MM.1S (cell line): ENCODE data around the gene HSPE1.

ENCODE experiments used
- DNase-seq: peaks from one replicate; pipeline ENCODE4 v3.0.0-alpha.2; 2015
- H2AFZ ChIP-seq: fragments of 300-600 bp; sonication (generic); 2 replicates; pipeline ENCODE4 v1.6.0; 2016; ENCODE audit warnings: antibody characterized with exemption, low read length
- H3F3A ChIP-seq: fragments of 300-600 bp; sonication (generic); 2 replicates; pipeline ENCODE4 v1.6.1; 2016; ENCODE audit warnings: mild to moderate bottlenecking, antibody characterized with exemption, low read length, moderate library complexity, mixed read lengths; ENCODE audit not compliant: insufficient read depth
- H3K27ac ChIP-seq: fragments of 300-600 bp; sonication (generic); 2 replicates; pipeline ENCODE4 v1.5.1; 2016; ENCODE audit warnings: mild to moderate bottlenecking, low read length
- H3K27me3 ChIP-seq: fragments of 300-600 bp; sonication (generic); replicated peaks from 2 replicates; pipeline ENCODE4 v1.6.0; 2016; ENCODE audit warnings: low read length; ENCODE audit not compliant: insufficient read depth
- H3K36me3 ChIP-seq: fragments of 300-600 bp; sonication (generic); replicated peaks from 2 replicates; pipeline ENCODE4 v1.6.1; 2016; ENCODE audit warnings: mild to moderate bottlenecking, low read length, mixed read lengths; ENCODE audit not compliant: insufficient read depth
- H3K4me1 ChIP-seq: fragments of 300-600 bp; sonication (generic); 2 replicates; pipeline ENCODE4 v1.6.1; 2016; ENCODE audit warnings: low read length, mixed read lengths
- H3K4me2 ChIP-seq: fragments of 300-600 bp; sonication (generic); 2 replicates; pipeline ENCODE4 v1.6.0; 2016; ENCODE audit warnings: low read depth, low read length
- H3K4me3 ChIP-seq: fragments of 300-600 bp; sonication (generic); 2 replicates; pipeline ENCODE4 v1.5.1; 2016; ENCODE audit warnings: low read length, mixed read lengths
- H3K79me2 ChIP-seq: fragments of 300-600 bp; sonication (generic); 2 replicates; pipeline ENCODE4 v1.6.1; 2016; ENCODE audit warnings: mixed run types, low read length, mixed read lengths
- H3K9ac ChIP-seq: fragments of 300-600 bp; sonication (generic); 2 replicates; pipeline ENCODE4 v1.6.1; 2016; ENCODE audit warnings: low read length, mixed read lengths
- H3K9me2 ChIP-seq: fragments of 300-600 bp; sonication (generic); replicated peaks from 2 replicates; pipeline ENCODE4 v1.6.1; 2016; ENCODE audit warnings: mild to moderate bottlenecking, low read length, mixed read lengths; ENCODE audit not compliant: insufficient read depth
- H3K9me3 ChIP-seq: fragments of 300-600 bp; sonication (generic); replicated peaks from 2 replicates; pipeline ENCODE4 v1.6.1; 2016; ENCODE audit warnings: mild to moderate bottlenecking, low read length, mixed read lengths; ENCODE audit not compliant: insufficient read depth
- H4K20me1 ChIP-seq: fragments of 300-600 bp; sonication (generic); 2 replicates; pipeline ENCODE4 v1.6.1; 2016; ENCODE audit warnings: mild to moderate bottlenecking, low read length, moderate library complexity, mixed read lengths; ENCODE audit not compliant: insufficient read depth
- CTCF ChIP-seq: fragments of 300-600 bp; sonication (generic); IDR thresholded peaks from 2 replicates; pipeline ENCODE4 v1.5.1; 2016; ENCODE audit warnings: antibody characterized with exemption, low read length, mixed read lengths
- EZH2 ChIP-seq: fragments of 300-600 bp; sonication (generic); optimal IDR thresholded peaks from 2 replicates; pipeline ENCODE3; 2017; ENCODE audit warnings: low read depth, mild to moderate bottlenecking, antibody characterized with exemption, low read length, mixed read lengths
- EZH2phosphoT487 ChIP-seq: fragments of 300-600 bp; sonication (generic); IDR thresholded peaks from 2 replicates; pipeline ENCODE4 v1.6.1; 2018; ENCODE audit warnings: antibody characterized with exemption, low read length

HSPE1 gene

GRCh38 chr2:197504000-197504399 is 3.8 kb downstream of the HSPE1 start:
- H3K79me2 ChIP-seq, result peaks cover 51% of the 10 kb centered on the region

DNA sequence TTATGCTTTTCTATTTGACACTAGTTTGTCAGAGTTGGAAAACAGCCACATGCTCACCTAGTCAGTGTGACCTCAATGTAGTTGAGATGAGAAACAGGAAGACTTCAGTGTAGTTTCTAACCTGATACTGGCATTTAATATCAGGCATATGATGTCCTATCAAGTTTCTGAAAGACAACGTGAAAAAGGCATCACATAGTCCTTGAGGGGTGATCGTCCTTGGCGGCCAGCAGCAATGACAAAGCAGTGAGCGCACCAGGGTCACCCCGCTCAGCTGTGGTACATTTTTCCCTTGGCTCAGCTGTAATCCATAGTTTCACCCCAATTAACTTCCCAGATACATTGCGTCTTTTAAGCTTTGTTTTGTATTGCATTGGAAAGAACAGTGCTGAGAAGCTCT is 4.3 kb downstream of the HSPE1 start:
- no peak overlapping the region for H3K9ac ChIP-seq
- H2AFZ ChIP-seq, result no peak overlapping the region
- no peaks in the 10 kb centered on the region for H3K9me2 ChIP-seq
- H4K20me1 ChIP-seq, result no peaks in the 10 kb centered on the region; the same call in 1 of the 2 replicates
- H3K79me2 ChIP-seq, result peaks cover 46% of the 10 kb centered on the region
- TF ChIP-seq EZH2, result no peak
- no peak overlapping the region for H3K4me3 ChIP-seq
- no peaks in the 10 kb centered on the region for H3K27me3 ChIP-seq
- H3K9me3 ChIP-seq, result no peaks in the 10 kb centered on the region
- peaks cover 21% of the 10 kb centered on the region for H3F3A ChIP-seq
- peaks cover 9% of the 10 kb centered on the region for H3K4me1 ChIP-seq
- DNase-seq, result no peak
- H3K4me2 ChIP-seq, result no peak overlapping the region
- H3K36me3 ChIP-seq, result peaks cover 17% of the 10 kb centered on the region
- H3K27ac ChIP-seq, result no peak overlapping the region

More at GRCh38 chr2:197504000-197504399, 3.8 kb downstream of the HSPE1 start:
- peaks cover 21% of the 10 kb centered on the region for H3F3A ChIP-seq
- no peaks in the 10 kb centered on the region for H3K27me3 ChIP-seq
- no peak for DNase-seq
- H4K20me1 ChIP-seq, result no peaks in the 10 kb centered on the region; the same call in 1 of the 2 replicates
- no peak overlapping the region for H3K27ac ChIP-seq
- H3K4me3 ChIP-seq, result no peak overlapping the region
- no peak overlapping the region for H2AFZ ChIP-seq
- no peak overlapping the region for H3K4me2 ChIP-seq
- H3K9me3 ChIP-seq, result no peaks in the 10 kb centered on the region
- no peaks in the 10 kb centered on the region for H3K9me2 ChIP-seq
- peaks cover 9% of the 10 kb centered on the region for H3K4me1 ChIP-seq
- peaks cover 17% of the 10 kb centered on the region for H3K36me3 ChIP-seq
- no peak for TF ChIP-seq EZH2phosphoT487
- no peak for TF ChIP-seq EZH2
- no peak for TF ChIP-seq CTCF
- H3K9ac ChIP-seq, result no peak overlapping the region

DNA sequence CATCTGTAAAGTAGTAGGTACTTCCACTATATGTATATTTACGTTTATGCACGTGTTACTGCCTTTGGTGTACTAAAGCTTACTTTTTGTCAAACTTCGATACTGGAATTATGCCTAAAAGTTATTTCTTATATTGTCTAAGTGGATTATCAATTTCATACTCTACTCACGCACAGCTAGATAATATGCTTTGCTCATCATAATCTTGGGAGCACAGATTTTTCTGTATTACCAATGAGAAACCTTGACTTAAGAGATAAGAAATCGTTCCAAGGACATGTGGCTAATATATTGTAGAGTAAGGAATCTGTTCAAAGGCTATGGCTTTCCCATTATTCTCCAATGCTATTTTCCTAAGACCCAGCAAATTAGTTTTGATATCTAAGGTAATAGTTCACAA is 6.5 kb downstream of the HSPE1 start:
- Histone ChIP-seq H3K4me2 (no peak overlapping the region), H3K4me3 (no peak overlapping the region), H4K20me1 (no peaks in the 10 kb centered on the region; the same call in 1 of the 2 replicates), H3K79me2 (peaks cover 32% of the 10 kb centered on the region), H3K36me3 (peaks cover 14% of the 10 kb centered on the region), H3K27me3 (no peaks in the 10 kb centered on the region), H3K9ac (no peak overlapping the region), H3F3A (peaks cover 17% of the 10 kb centered on the region), H2AFZ (no peak overlapping the region), H3K4me1 (peaks cover 8% of the 10 kb centered on the region), H3K9me2 (no peaks in the 10 kb centered on the region), H3K9me3 (no peaks in the 10 kb centered on the region), H3K27ac (no peak overlapping the region)
- DNase-seq, result no peak
- TF ChIP-seq CTCF (no peak), EZH2phosphoT487 (no peak), EZH2 (no peak)

GRCh38 chr2:197513915-197514314 is 13.7 kb downstream of the HSPE1 start:
- no peak for TF ChIP-seq EZH2
- TF ChIP-seq EZH2phosphoT487, result no peak

More at GRCh38 chr2:197513915-197514314, 13.7 kb downstream of the HSPE1 start:
- Histone ChIP-seq H3K4me2 (peak overlapping the region; percentile 69; the same call in 1 of the 2 replicates), H3K27me3 (no peaks in the 10 kb centered on the region), H3K4me1 (peaks cover 22% of the 10 kb centered on the region), H3K79me2 (peaks cover 37% of the 10 kb centered on the region), H3K9me2 (no peaks in the 10 kb centered on the region), H4K20me1 (no peaks in the 10 kb centered on the region), H3K9me3 (no peaks in the 10 kb centered on the region), H3K4me3 (no peak overlapping the region), H3F3A (peaks cover 22% of the 10 kb centered on the region), H3K36me3 (no peaks in the 10 kb centered on the region), H2AFZ (no peak overlapping the region), H3K9ac (no peak overlapping the region), H3K27ac (peak overlapping the region; percentile 93; the same call in 1 of the 2 replicates)
- no peak for DNase-seq
